Measurements from ENCODE around the gene C17orf58. TPM values are rescaled to one million over a fixed set of nuclear protein-coding genes. Genes with fewer than 3 reads are reported as not detected.
"Not testable (repeated sequence)": the region's sequence is repeated elsewhere in the genome, so short reads cannot be mapped to it uniquely, and the experiment has no call there.

The C17orf58 gene
- total RNA-seq, 1 donor from 2014 or later: 23.7 TPM

DNA sequence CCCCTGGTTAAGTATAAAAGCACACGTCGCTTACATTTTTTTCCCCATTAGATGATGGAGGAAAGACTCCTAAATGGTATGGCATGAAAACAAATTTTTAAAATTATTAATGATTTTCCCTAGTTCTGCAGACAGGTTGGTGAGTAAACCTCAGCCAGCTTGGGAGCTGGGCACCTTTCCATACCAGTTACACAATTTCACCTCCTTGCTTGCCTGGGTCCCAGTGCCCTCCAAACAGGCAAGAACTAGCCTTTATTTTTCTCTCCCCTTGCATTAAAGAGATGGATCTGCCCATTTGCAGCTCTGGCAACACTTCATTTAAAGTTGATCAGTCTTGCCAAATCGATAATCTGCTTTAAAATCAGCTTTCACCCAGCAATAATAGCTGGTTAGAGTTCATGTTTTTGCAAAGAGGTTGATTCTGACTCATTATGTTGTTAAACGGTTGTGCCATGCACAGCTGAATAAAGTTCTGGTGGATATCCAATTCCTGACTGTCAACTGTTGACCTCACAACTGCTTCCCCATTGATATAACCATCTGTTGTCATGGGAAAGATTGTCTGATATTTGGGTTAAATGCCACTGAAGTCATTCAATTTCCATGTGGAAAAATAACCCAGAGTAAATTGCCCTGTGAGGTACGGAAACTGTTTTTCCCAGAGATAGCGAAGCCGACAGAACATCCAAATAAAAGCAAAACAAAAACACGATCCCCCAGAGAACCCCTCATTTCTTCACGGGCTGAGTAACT, 1.3 kb downstream of the C17orf58 start:
- Mint-ChIP-seq H3K27me3 (ENCODE audit: insufficient read depth) (peaks cover 29% of the 10 kb centered on the region), H3K36me3 (ENCODE audit: low read depth) (peaks cover 7% of the 10 kb centered on the region), H3K4me1 (ENCODE audit: low read depth) (peaks cover 30% of the 10 kb centered on the region), H3K27ac (peak overlapping the region; percentile 84), H3K9me3 (no peaks in the 10 kb centered on the region), H3K4me3 (peak overlapping the region; percentile 85)
- DNase-seq (ENCODE audit: low spot score): no peak
- intact Hi-C loops (cut with micrococcal nuclease): loop anchor here (1.0 to 10.0 kb wide), 4 partner anchors 16 to 493 kb away; no protein-coding TSS in a partner anchor

DNA sequence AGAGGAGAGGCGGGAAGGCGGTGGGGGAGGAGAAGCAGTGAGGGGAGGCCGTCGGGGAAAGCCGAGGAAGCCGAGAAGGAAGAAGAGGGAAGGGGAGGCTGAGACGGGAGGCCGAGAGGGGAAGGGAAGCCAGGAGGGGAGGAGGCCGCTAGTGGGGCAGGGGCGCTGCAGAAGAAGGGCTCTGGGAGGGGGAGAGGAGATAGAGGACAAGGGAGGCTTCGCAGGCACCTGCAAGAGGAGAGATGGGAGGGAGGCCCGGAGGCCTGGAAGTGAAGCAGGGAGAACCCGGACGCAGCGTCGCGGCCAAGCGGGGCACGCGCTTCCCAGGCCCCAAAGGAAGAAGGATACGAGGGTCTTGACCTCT, 2.3 kb downstream of the C17orf58 start:
- no peak for DNase-seq (ENCODE audit: low spot score)
- Mint-ChIP-seq H3K27me3 (ENCODE audit: insufficient read depth) (peaks cover 28% of the 10 kb centered on the region), H3K36me3 (ENCODE audit: low read depth) (peaks cover 7% of the 10 kb centered on the region), H3K4me3 (peak overlapping the region; percentile 85), H3K4me1 (ENCODE audit: low read depth) (peaks cover 30% of the 10 kb centered on the region), H3K27ac (peak overlapping the region; percentile 84), H3K9me3 (no peaks in the 10 kb centered on the region)
- intact Hi-C loops (cut with micrococcal nuclease): loop anchor here (2.0 to 10.0 kb wide), 4 partner anchors 41 to 1333 kb away; partner anchors contain the start of genes ABCA5 and KPNA2

DNA sequence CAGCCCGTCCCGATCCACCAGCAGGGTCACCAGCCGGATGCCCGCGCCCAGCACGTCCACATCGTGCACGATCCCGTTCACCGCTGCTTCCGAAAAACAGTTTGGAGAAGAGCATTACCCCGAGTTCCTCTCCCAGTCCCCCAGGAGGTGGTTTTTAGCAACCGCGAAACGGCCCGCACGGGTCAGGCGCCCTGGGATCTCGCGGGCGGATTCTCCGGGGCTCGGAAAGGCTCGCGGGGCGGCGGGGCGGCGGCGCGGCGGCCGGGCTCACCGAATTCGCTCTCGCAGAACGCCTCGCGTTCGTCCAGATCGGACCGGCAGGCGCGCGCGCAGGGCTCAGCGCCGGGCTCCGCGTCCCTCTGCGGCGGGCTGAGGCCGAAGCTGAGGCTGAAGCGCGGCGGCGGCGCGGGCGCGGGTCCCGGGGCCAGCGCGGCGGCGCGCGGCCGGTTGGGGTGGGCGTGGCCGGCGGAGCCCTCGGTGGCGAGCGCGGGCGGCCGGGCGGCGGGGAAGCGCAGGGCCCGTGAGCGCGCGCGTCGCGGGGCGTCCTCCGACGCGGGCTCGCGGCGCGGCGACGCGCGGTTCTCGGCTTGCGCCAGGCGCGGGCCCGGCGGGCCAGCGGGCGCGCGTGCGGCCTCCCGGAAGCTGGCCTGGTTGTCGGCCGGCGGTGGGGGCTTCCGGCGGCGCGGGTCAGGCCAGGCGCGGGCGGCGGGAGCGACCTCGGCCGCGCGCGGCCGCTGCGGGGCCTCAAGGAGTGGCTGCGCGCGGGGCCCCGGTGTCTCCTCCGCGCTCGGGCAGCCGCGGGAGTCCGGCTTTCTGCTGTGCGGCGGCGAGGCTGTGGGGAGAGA, 2.9 kb downstream of the C17orf58 start:
- no peaks in the 10 kb centered on the region for H3K9me3 Mint-ChIP-seq
- H3K27me3 Mint-ChIP-seq (ENCODE audit: insufficient read depth): peaks cover 23% of the 10 kb centered on the region
- H3K4me1 Mint-ChIP-seq (ENCODE audit: low read depth): peaks cover 30% of the 10 kb centered on the region
- peak overlapping the region; percentile 89 for H3K4me3 Mint-ChIP-seq
- peak overlapping the region; percentile 86 for H3K27ac Mint-ChIP-seq
- intact Hi-C loops (cut with micrococcal nuclease): loop anchor here (2.0 to 10.0 kb wide), 4 partner anchors 41 to 1333 kb away; partner anchors contain the start of genes ABCA5 and KPNA2
- peaks cover 7% of the 10 kb centered on the region for H3K36me3 Mint-ChIP-seq (ENCODE audit: low read depth)
- DNase-seq (ENCODE audit: low spot score): peak; percentile 71

DNA sequence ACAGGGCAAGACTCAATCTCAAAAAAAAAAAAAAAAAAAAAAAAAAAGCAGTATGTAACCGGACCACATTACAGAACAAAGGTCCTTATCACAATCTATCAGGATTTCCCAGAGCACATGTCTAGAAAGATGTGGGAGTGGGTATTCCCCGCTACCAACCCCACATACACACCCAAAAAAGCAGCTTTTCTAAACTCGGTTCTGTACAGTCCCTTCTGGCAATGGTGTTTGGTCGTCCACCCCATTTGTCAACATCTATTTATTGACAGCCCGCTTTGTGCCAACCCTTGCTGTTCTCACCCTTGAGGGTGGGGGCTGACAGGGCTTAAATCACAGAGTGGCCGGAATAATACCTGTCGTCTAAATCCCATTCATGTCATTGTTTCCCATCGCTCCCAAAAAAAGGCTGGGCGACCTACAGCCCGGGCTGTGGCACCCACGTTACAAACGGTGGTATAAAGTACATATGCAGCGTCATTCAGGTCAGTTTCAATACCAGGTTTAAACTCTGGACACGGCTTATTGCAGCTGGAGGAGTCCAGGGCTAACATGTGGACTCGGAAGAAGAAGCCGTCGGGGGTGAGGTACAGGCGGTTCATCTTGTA, 3.6 kb downstream of the C17orf58 start:
- peaks cover 30% of the 10 kb centered on the region for H3K4me1 Mint-ChIP-seq (ENCODE audit: low read depth)
- intact Hi-C loops (cut with micrococcal nuclease): loop anchor here (2.0 to 10.0 kb wide), 4 partner anchors 42 to 1334 kb away; partner anchors contain the start of genes ABCA5 and KPNA2
- H3K27me3 Mint-ChIP-seq (ENCODE audit: insufficient read depth): peaks cover 19% of the 10 kb centered on the region
- H3K36me3 Mint-ChIP-seq (ENCODE audit: low read depth): peaks cover 7% of the 10 kb centered on the region
- H3K4me3 Mint-ChIP-seq: peak overlapping the region; percentile 89
- H3K27ac Mint-ChIP-seq: peak overlapping the region; percentile 86
- no peak for DNase-seq (ENCODE audit: low spot score)
- no peaks in the 10 kb centered on the region for H3K9me3 Mint-ChIP-seq

DNA sequence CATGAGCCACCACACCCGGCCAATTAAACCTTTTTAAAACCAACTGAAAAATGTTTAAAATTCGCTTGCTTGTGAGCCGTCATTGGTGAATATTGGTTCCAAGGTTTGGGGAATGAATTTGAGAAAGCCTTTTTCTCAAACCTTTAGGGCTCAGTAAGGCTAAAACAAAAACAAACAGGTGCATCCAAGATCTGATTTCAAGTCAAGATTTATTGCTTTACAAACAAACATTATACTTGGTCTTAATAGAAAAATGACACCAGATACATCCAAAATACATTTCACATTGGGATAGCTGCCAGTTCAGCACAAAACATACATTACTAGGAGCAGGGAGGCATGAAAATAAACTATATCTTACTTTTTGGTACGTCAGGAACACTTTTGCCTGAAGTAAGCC, 5.4 kb downstream of the C17orf58 start:
- H3K4me3 Mint-ChIP-seq: no peak overlapping the region
- DNase-seq (ENCODE audit: low spot score): no peak
- H3K36me3 Mint-ChIP-seq (ENCODE audit: low read depth): peaks cover 7% of the 10 kb centered on the region
- intact Hi-C loops (cut with micrococcal nuclease): loop anchor here (10.0 kb wide), 1 partner anchor 214 kb away; no protein-coding TSS in a partner anchor
- H3K27me3 Mint-ChIP-seq (ENCODE audit: insufficient read depth): peaks cover 12% of the 10 kb centered on the region
- H3K4me1 Mint-ChIP-seq (ENCODE audit: low read depth): peaks cover 23% of the 10 kb centered on the region
- H3K27ac Mint-ChIP-seq: no peak overlapping the region
- H3K9me3 Mint-ChIP-seq: no peaks in the 10 kb centered on the region

GRCh38 chr17:67983383-67983688, 12.9 kb downstream of the C17orf58 start:
- Mint-ChIP-seq H3K4me1 (ENCODE audit: low read depth) (peaks cover 6% of the 10 kb centered on the region), H3K4me3 (no peak overlapping the region), H3K9me3 (no peaks in the 10 kb centered on the region), H3K36me3 (ENCODE audit: low read depth) (peaks cover 11% of the 10 kb centered on the region), H3K27me3 (ENCODE audit: insufficient read depth) (no peaks in the 10 kb centered on the region), H3K27ac (no peak overlapping the region)
- DNase-seq (ENCODE audit: low spot score): no peak
- intact Hi-C loops (cut with micrococcal nuclease): no loop called here

GRCh38 chr17:67982686-67983382, 13.4 kb downstream of the C17orf58 start:
- Mint-ChIP-seq H3K4me3 (no peak overlapping the region), H3K9me3 (no peaks in the 10 kb centered on the region)

DNA sequence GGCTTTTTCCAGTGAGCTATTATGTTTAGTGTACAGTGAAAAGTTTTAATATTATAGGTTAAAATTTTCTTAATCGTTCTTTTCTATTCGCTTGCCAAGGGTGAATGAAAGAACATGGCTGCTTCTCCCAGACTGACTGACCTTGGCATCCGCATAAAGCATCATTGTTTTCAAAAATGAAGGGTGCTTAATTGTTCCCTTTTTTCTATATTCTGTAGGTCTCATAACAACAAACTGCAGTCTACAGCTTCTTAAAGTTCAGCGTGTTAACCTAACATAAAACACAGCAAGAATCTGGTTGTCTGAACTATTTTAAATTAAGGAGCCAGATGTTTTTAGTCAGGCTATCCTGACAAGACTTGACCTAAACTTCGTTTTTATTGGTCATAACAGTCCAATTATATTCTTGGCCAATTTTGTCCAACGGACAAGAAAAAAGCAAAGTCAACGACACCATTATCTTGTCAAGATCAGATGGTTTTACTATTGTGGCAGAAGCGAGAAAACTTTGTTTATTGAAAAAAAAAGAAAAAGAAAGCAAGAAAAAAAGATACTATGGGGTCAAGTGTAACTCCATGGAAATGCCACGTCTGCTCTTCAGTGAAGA, 14.1 kb downstream of the C17orf58 start:
- Mint-ChIP-seq H3K4me3 (no peak overlapping the region), H3K9me3 (no peaks in the 10 kb centered on the region), H3K4me1 (ENCODE audit: low read depth) (peaks cover 6% of the 10 kb centered on the region), H3K27ac (no peak overlapping the region), H3K27me3 (ENCODE audit: insufficient read depth) (no peaks in the 10 kb centered on the region), H3K36me3 (ENCODE audit: low read depth) (peaks cover 11% of the 10 kb centered on the region)
- intact Hi-C loops (cut with micrococcal nuclease): no loop called here
- DNase-seq (ENCODE audit: low spot score): no peak

More at GRCh38 chr17:67982686-67983382, 13.4 kb downstream of the C17orf58 start:
- Mint-ChIP-seq H3K27ac (no peak overlapping the region), H3K27me3 (ENCODE audit: insufficient read depth) (no peaks in the 10 kb centered on the region), H3K36me3 (ENCODE audit: low read depth) (peaks cover 11% of the 10 kb centered on the region), H3K4me1 (ENCODE audit: low read depth) (peaks cover 6% of the 10 kb centered on the region)
- intact Hi-C loops (cut with micrococcal nuclease): no loop called here
- no peak for DNase-seq (ENCODE audit: low spot score)

GRCh38 chr17:67980883-67981282, 15.4 kb downstream of the C17orf58 start:
- H3K4me1 Mint-ChIP-seq (ENCODE audit: low read depth); H3K9me3 Mint-ChIP-seq; intact Hi-C loops (cut with micrococcal nuclease); H3K4me3 Mint-ChIP-seq; H3K27me3 Mint-ChIP-seq (ENCODE audit: insufficient read depth); DNase-seq (ENCODE audit: low spot score); H3K27ac Mint-ChIP-seq: not testable (repeated sequence)
- H3K36me3 Mint-ChIP-seq (ENCODE audit: low read depth): peaks cover 16% of the 10 kb centered on the region

- no peak overlapping the region for H3K4me3 Mint-ChIP-seq
- no peak overlapping the region for H3K27ac Mint-ChIP-seq
- no peaks in the 10 kb centered on the region for H3K27me3 Mint-ChIP-seq (ENCODE audit: insufficient read depth)
- H3K4me1 Mint-ChIP-seq (ENCODE audit: low read depth): peaks cover 6% of the 10 kb centered on the region
- H3K36me3 Mint-ChIP-seq (ENCODE audit: low read depth): peaks cover 19% of the 10 kb centered on the region
- no peaks in the 10 kb centered on the region for H3K9me3 Mint-ChIP-seq
- no peak for DNase-seq (ENCODE audit: low spot score)
- intact Hi-C loops (cut with micrococcal nuclease): no loop called here
Observed at GRCh38 chr17:67980456-67980855, 15.8 kb downstream of the C17orf58 start.

DNA sequence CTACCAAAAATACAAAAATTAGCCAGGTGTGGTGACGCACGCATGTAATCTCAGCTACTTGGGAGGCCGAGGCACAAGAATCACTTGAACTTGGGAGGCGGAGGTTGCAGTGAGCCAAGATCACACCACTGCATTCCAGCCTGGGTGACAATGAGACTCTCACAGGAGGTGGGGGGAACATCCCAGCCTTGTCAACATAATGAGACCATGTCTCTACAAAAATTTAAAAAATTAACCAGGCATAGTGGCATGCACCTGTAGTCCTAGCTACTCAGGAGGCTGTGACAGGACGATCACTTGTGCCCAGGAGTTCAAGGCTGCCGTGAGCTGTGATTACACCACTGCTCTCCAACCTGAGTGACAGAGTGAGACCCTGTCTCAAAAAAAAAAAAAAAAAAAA, 20.0 kb downstream of the C17orf58 start:
- H3K27ac Mint-ChIP-seq; intact Hi-C loops (cut with micrococcal nuclease); H3K4me1 Mint-ChIP-seq (ENCODE audit: low read depth); H3K27me3 Mint-ChIP-seq (ENCODE audit: insufficient read depth); DNase-seq (ENCODE audit: low spot score); H3K4me3 Mint-ChIP-seq; H3K9me3 Mint-ChIP-seq: not testable (repeated sequence)
- H3K36me3 Mint-ChIP-seq (ENCODE audit: low read depth): peaks cover 22% of the 10 kb centered on the region

DNA sequence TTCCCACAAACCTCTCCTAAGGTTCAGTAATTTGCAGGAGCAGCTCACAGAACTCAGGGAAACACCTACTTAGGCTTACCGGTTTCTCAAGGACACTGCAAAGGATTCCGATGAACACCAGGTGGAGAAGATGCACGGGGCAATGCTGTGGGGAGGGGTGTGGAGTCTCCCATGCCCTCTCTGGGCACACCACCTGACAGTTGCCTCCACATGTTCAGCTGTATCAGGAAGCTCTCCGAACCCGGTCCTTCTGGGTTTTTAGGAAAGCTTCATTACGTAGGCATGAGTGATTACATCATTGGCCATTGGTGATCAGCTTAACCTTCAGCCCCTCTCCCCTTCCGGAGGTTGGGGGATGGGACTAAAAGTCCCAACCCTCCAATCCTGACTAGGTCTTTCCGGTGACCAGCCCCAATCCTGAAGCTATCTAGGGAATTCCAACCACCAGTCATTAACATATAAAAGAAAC, 21.6 kb downstream of the C17orf58 start:
- no peaks in the 10 kb centered on the region for H3K27me3 Mint-ChIP-seq (ENCODE audit: insufficient read depth)

More for the DNA sequence above, 21.6 kb downstream of the C17orf58 start:
- no peaks in the 10 kb centered on the region for H3K4me1 Mint-ChIP-seq (ENCODE audit: low read depth)
- H3K9me3 Mint-ChIP-seq: no peaks in the 10 kb centered on the region
- H3K27ac Mint-ChIP-seq: no peak overlapping the region
- intact Hi-C loops (cut with micrococcal nuclease): no loop called here
- H3K4me3 Mint-ChIP-seq: no peak overlapping the region
- H3K36me3 Mint-ChIP-seq (ENCODE audit: low read depth): peaks cover 18% of the 10 kb centered on the region
- DNase-seq (ENCODE audit: low spot score): no peak
